Mesenchymal stem cell (in vitro differentiated cells and primary cell): ENCODE results near the gene GMNN. TPM values are rescaled to one million over a fixed set of nuclear protein-coding genes. Genes with fewer than 3 reads are reported as not detected.
"Not testable (repeated sequence)": the region's sequence is repeated elsewhere in the genome, so short reads cannot be mapped to it uniquely, and the experiment has no call there.

Experiments
- DNase-seq: peaks from one replicate; pipeline ENCODE4 v3.0.0-alpha.2; 2013
- H2AFZ ChIP-seq: one replicate; pipeline ENCODE4 v1.6.1; 2013; ENCODE audit warnings: low read depth, mild to moderate bottlenecking, control low read depth, inconsistent platforms, low read length, moderate library complexity
- H2AK5ac ChIP-seq: 2 replicates; pipeline ENCODE4 v1.6.1; 2013; ENCODE audit warnings: low read length, moderate library complexity, mild to moderate bottlenecking, inconsistent platforms; ENCODE audit not compliant: severe bottlenecking
- H2BK120ac ChIP-seq: one replicate; pipeline ENCODE4 v1.6.1; 2013; ENCODE audit warnings: low read depth, mild to moderate bottlenecking, inconsistent platforms, low read length, moderate library complexity
- H2BK12ac ChIP-seq, 2 experiments: one replicate each; pipeline ENCODE4 v1.6.1; 2013; ENCODE audit warnings: inconsistent platforms in 2 of 2, low read length in 2 of 2, mild to moderate bottlenecking in 2 of 2, moderate library complexity in 2 of 2, control low read depth in 1 of 2
- H2BK15ac ChIP-seq: one replicate; pipeline ENCODE4 v1.6.1; 2013; ENCODE audit warnings: mild to moderate bottlenecking, low read depth, inconsistent platforms; ENCODE audit not compliant: poor library complexity, severe bottlenecking
- H2BK5ac ChIP-seq: 2 replicates; pipeline ENCODE4 v1.6.1; 2013; ENCODE audit warnings: low read depth, mild to moderate bottlenecking, low read length, control low read depth, inconsistent platforms; ENCODE audit not compliant: poor library complexity, severe bottlenecking
- H3K14ac ChIP-seq, 2 experiments: one replicate each; pipeline ENCODE4 v1.6.1; 2013; ENCODE audit warnings: inconsistent platforms in 2 of 2, low read length in 2 of 2, control low read depth in 1 of 2, mild to moderate bottlenecking in 1 of 2, moderate library complexity in 1 of 2
- H3K18ac ChIP-seq, 2 experiments: one replicate each; pipeline ENCODE4 v1.6.1; 2013; ENCODE audit warnings: inconsistent platforms in 2 of 2, low read length in 2 of 2, control low read depth in 1 of 2, low read depth in 1 of 2, mild to moderate bottlenecking in 1 of 2
- H3K23ac ChIP-seq, 2 experiments: one replicate each; pipeline ENCODE4 v1.6.1; 2013; ENCODE audit warnings: inconsistent platforms in 2 of 2, low read length in 2 of 2, mild to moderate bottlenecking in 2 of 2, moderate library complexity in 2 of 2, control low read depth in 1 of 2
- H3K27ac ChIP-seq: 2 replicates; pipeline ENCODE4 v1.5.1; 2013; ENCODE audit warnings: mild to moderate bottlenecking, moderate library complexity, low read length, control low read depth, inconsistent platforms; ENCODE audit not compliant: poor library complexity, severe bottlenecking
- H3K27me3 ChIP-seq, 2 experiments: 2 replicates each; pipeline versions ENCODE4 v1.6.1 to v1.7.0; 2013; ENCODE audit warnings: low read length in 2 of 2, mild to moderate bottlenecking in 2 of 2, moderate library complexity in 2 of 2, control low read depth in 1 of 2, inconsistent platforms in 1 of 2; ENCODE audit not compliant: control insufficient read depth in 1 of 2, insufficient read depth in 1 of 2
- H3K36me3 ChIP-seq, 2 experiments: 2 replicates each; pipeline versions ENCODE4 v1.6.1 to v1.7.0; 2013; ENCODE audit warnings: low read length in 2 of 2, control low read depth in 1 of 2, inconsistent platforms in 1 of 2, low read depth in 1 of 2, mild to moderate bottlenecking in 1 of 2; ENCODE audit not compliant: insufficient read depth in 2 of 2, control insufficient read depth in 1 of 2
- H3K4ac ChIP-seq, 2 experiments: one replicate each; pipeline ENCODE4 v1.6.1; 2013; ENCODE audit warnings: inconsistent platforms in 2 of 2, low read length in 2 of 2, mild to moderate bottlenecking in 2 of 2, moderate library complexity in 2 of 2, control low read depth in 1 of 2, low read depth in 1 of 2
- H3K4me1 ChIP-seq: 2 replicates; pipeline ENCODE4 v1.6.1; 2013; ENCODE audit warnings: low read depth, low read length, control low read depth; ENCODE audit not compliant: control insufficient read depth, insufficient read depth
- H3K4me2 ChIP-seq: 2 replicates; pipeline ENCODE4 v1.6.1; 2013; ENCODE audit warnings: low read length, mild to moderate bottlenecking, inconsistent platforms; ENCODE audit not compliant: poor library complexity, severe bottlenecking
- H3K4me3 ChIP-seq, 2 experiments: 2 replicates each; pipeline versions ENCODE4 v1.5.1 to v1.7.0; 2013; ENCODE audit warnings: low read length in 2 of 2, mild to moderate bottlenecking in 2 of 2, control low read depth in 1 of 2, low read depth in 1 of 2; ENCODE audit not compliant: insufficient read depth in 1 of 2
- H3K79me1 ChIP-seq: replicated peaks from 2 replicates; pipeline ENCODE4 v1.6.1; 2013; ENCODE audit warnings: mild to moderate bottlenecking, control low read depth, low read length, inconsistent platforms; ENCODE audit not compliant: poor library complexity, severe bottlenecking
- H3K9ac ChIP-seq: 2 replicates; pipeline ENCODE4 v1.7.0; 2013; ENCODE audit warnings: mild to moderate bottlenecking, low read length, moderate library complexity
- H3K9me3 ChIP-seq: 2 replicates; pipeline ENCODE4 v1.7.0; 2013; ENCODE audit warnings: mild to moderate bottlenecking, low read length; ENCODE audit not compliant: control insufficient read depth
- H4K8ac ChIP-seq: one replicate; pipeline ENCODE4 v1.6.1; 2013; ENCODE audit warnings: inconsistent platforms, mild to moderate bottlenecking, low read length, moderate library complexity
- H4K91ac ChIP-seq: one replicate; pipeline ENCODE4 v1.6.1; 2013; ENCODE audit warnings: mild to moderate bottlenecking, low read length, inconsistent platforms
- WGBS: methylation state at CpG from one replicate; pipeline ENCODE4 v1.1.7; 2013; ENCODE audit warnings: mixed read lengths; 5-methylcytosine and 5-hydroxymethylcytosine counted together
- polyA plus RNA-seq, 2 experiments: library from polyadenylated mRNA; stranded (reverse); fragments of 200-250 nt; gene quantifications; one replicate each; pipeline ENCODE4 v1.2.3, GENCODE V29; 2013

The GMNN gene
- polyA plus RNA-seq (2013, experiment 1 of 2) = 29.6 TPM
- 31.0 TPM for polyA plus RNA-seq (2013, experiment 2 of 2)

- peak within 1 kb of the TSS; percentile 87 for H3K27ac ChIP-seq
- H2AFZ ChIP-seq = peak within 1 kb of the TSS; percentile 99
- H3K4me1 ChIP-seq = peaks cover 6% of the 10 kb centered on the region
- H3K4ac ChIP-seq = peak within 1 kb of the TSS; percentile 65 to 89
- H3K4me2 ChIP-seq = peak within 1 kb of the TSS; percentile 67
- peak within 1 kb of the TSS; percentile 100 for H3K4me3 ChIP-seq
- no peaks in the 10 kb centered on the region for H3K79me1 ChIP-seq
- H4K91ac ChIP-seq = peak within 1 kb of the TSS; percentile 92
- no peaks in the 10 kb centered on the region for H3K9me3 ChIP-seq
- H3K23ac ChIP-seq = peak within 1 kb of the TSS in 1 of 2 experiments; percentile 99
- no peaks in the 10 kb centered on the region for H3K36me3 ChIP-seq
- peak within 1 kb of the TSS; percentile 95 for H4K8ac ChIP-seq
- under 1% methylated on average over 75 of the region's 75 CpGs for WGBS
- H2AK5ac ChIP-seq = no peak within 1 kb of the TSS
- peak within 1 kb of the TSS; percentile 92 for H3K9ac ChIP-seq
- H2BK5ac ChIP-seq = no peak within 1 kb of the TSS
- peak within 1 kb of the TSS; percentile 14 to 89 for H2BK12ac ChIP-seq
- H3K14ac ChIP-seq = peak within 1 kb of the TSS in 1 of 2 experiments; percentile 99
- no peak within 1 kb of the TSS for H2BK15ac ChIP-seq
- DNase-seq = peak; percentile 95
- peak within 1 kb of the TSS; percentile 91 to 99 for H3K18ac ChIP-seq
- no peaks in the 10 kb centered on the region for H3K27me3 ChIP-seq
- H2BK120ac ChIP-seq = no peak within 1 kb of the TSS
These were observed at the start of gene GMNN for GRCh38 chr6:24774696-24775519. GMNN (plus strand) TSS chr6:24774937; CDS start chr6:24777247, 2,310 bp downstream.

GRCh38 chr6:24730653-24731052, 44.1 kb upstream of the GMNN start:
- not testable (repeated sequence) for H2BK12ac ChIP-seq, H3K23ac ChIP-seq, H4K8ac ChIP-seq, H3K4ac ChIP-seq, H3K18ac ChIP-seq, H2AFZ ChIP-seq, H2BK120ac ChIP-seq, H3K4me3 ChIP-seq, H3K4me2 ChIP-seq, DNase-seq, H3K27ac ChIP-seq, H3K9me3 ChIP-seq, H3K36me3 ChIP-seq, H2BK15ac ChIP-seq, H3K79me1 ChIP-seq, H2BK5ac ChIP-seq, H2AK5ac ChIP-seq, H3K4me1 ChIP-seq, H3K14ac ChIP-seq, H3K27me3 ChIP-seq, H3K9ac ChIP-seq, H4K91ac ChIP-seq
- 89% methylated on average over 3 of the region's 3 CpGs for WGBS

- H3K79me1 ChIP-seq, H3K9me3 ChIP-seq, H3K4me3 ChIP-seq, H3K36me3 ChIP-seq, H3K23ac ChIP-seq, H3K27me3 ChIP-seq, H2BK120ac ChIP-seq, H3K4me1 ChIP-seq, H2BK15ac ChIP-seq, H3K4me2 ChIP-seq, DNase-seq, H3K18ac ChIP-seq, H2BK5ac ChIP-seq, H3K14ac ChIP-seq, H3K27ac ChIP-seq, H2AK5ac ChIP-seq, H4K8ac ChIP-seq, H3K4ac ChIP-seq, H3K9ac ChIP-seq, H4K91ac ChIP-seq, H2BK12ac ChIP-seq, H2AFZ ChIP-seq: not testable (repeated sequence)
- 70% methylated on average over 6 of the region's 6 CpGs for WGBS
These were observed 43.1 kb upstream of the GMNN start for GRCh38 chr6:24731456-24732134.

GRCh38 chr6:24734166-24734565, 40.6 kb upstream of the GMNN start:
- Histone ChIP-seq H4K8ac (no peak overlapping the region), H2BK15ac (no peak overlapping the region), H2AFZ (no peak overlapping the region), H3K9me3 (peaks cover 9% of the 10 kb centered on the region), H3K27me3 (no peaks in the 10 kb centered on the region), H3K18ac (no peak overlapping the region), H3K79me1 (no peaks in the 10 kb centered on the region), H3K36me3 (no peaks in the 10 kb centered on the region), H2BK120ac (no peak overlapping the region), H3K4ac (no peak overlapping the region), H2BK5ac (no peak overlapping the region), H3K4me1 (no peaks in the 10 kb centered on the region), H3K9ac (no peak overlapping the region), H3K4me3 (no peak overlapping the region), H4K91ac (no peak overlapping the region), H3K27ac (no peak overlapping the region), H3K4me2 (no peak overlapping the region), H3K14ac (no peak overlapping the region), H2AK5ac (no peak overlapping the region), H2BK12ac (no peak overlapping the region), H3K23ac (no peak overlapping the region)
- no peak for DNase-seq
- WGBS = 95% methylated on average over 1 of the region's 1 CpG
